ENCODE results near the gene DNMT1.
A peak's percentile ranks its signal among the peaks of the same experiment; 100 is the strongest.
"Not testable (repeated sequence)": the region's sequence is repeated elsewhere in the genome, so short reads cannot be mapped to it uniquely, and the experiment has no call there.

The DNMT1 gene

DNA sequence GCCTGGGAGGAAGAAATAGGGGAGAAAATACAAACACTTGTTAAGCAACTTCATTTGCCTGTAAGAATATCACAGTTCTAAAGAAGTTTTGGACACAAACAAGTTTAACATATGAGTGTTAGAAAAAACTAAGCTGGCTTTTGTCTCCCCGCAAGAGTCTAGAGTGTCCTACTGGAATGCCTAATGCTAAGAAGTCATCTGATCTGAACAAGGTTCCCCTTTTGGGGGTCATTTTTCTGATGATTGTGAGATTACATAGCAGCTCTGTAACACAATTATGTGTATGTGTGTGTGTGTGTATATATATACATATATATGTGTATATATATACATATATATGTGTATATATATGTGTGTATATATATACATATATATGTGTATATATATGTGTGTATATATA, 12.7 kb downstream of the DNMT1 start:
- peak; percentile 31 to 72 (median 54) for DNase-seq

DNA sequence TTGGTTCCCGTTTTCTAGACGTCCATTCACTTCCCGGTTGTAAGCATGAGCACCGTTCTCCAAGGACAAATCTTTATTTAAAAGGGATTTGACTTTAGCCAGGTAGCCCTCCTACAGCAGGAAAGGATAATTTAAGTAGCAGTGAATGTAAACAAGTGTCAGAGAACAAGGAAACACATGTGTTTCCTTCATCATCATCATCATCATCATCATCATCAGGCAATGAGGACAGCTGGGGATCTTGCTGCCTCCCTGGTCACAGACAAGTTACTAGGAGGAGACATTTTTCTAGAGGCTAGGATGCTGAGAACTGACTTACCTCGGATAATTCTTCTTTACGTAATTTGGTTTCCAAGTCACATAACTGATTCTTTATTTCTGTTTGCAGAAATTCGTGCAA, 14.3 kb downstream of the DNMT1 start:
- no peak for DNase-seq

GRCh38 chr19:10180024-10180423, 14.7 kb downstream of the DNMT1 start:
- not testable (repeated sequence) for DNase-seq

DNA sequence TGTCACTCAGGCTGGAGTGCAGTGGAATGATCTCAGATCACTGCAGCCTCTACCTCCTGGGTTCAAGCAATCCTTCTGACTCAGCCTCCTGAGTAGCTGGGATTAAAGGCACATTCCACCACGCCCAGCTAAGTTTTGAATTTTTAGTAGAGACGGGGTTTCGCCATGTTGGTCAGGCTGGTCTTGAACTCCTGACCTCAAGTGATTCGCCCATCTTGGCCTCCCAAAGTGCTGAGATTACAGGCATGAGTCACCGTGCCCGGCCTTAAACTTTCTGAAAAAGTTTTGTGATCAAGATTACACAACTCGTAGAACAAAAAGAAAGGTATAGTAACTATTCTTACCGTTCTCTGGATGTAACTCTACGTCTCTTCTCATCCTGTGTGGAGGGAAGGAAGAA, 21.2 kb downstream of the DNMT1 start:
- no peak for DNase-seq

DNA sequence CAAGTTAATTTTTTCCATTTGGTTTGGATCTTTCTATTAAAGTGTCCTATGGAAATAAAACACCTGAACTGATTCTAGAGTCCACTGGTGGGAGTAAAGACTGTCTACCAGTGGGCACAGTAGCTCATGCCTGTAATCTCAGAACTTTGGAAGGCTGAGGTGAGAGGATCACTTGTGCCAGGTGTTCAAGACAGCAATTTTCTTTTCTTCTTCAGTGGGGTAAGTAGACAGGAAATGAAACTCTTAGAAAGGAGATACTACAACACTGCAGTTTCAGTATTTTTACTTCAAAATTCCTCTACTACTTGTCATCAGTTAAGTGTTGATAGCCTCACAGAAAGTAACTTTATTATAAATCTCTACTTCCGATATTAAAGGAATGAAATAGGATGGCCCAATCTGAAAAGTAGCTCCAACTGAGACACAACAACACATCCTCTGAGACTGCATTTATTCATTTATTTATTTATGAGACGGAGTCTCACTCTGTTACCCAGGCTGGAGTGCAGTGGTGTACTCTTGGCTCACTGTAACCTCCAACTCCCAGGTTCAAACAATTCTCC, 26.3 kb downstream of the DNMT1 start:
- no peak for DNase-seq

GRCh38 chr19:10167459-10167858, 27.3 kb downstream of the DNMT1 start:
- DNase-seq, result no peak

- not testable (repeated sequence) for DNase-seq
These were observed 28.3 kb downstream of the DNMT1 start for GRCh38 chr19:10166501-10166900.

- DNase-seq, result no peak
These were observed 28.7 kb downstream of the DNMT1 start for GRCh38 chr19:10166046-10166445.

- DNase-seq, result no peak
These were observed 31.2 kb downstream of the DNMT1 start for GRCh38 chr19:10163536-10163935.

- DNase-seq, result no peak
These were observed 35.1 kb downstream of the DNMT1 start for GRCh38 chr19:10159610-10160009.

DNA sequence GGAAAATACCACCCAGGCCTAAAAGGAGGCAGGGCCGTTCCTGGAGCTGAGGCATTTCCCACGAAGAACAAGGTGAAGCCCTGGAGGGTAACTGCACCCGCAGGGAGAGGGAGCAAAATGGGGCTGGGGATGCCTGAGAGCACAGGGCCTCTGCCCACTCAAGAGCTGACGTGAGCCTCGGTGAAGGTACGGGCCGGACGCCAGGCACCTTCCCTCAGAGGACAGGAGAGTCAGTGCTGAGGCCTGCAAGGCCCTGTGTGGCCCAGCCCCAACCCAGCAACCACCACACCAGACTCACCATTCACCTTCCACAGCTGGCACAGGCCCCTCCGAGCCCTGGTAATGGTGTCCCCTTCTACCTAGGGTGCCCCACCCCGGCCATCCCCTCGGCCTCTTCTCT, 36.3 kb downstream of the DNMT1 start:
- DNase-seq, result no peak

GRCh38 chr19:10158071-10158470, 36.7 kb downstream of the DNMT1 start:
- DNase-seq, result no peak

- peak; percentile 55 to 76 (median 68) for DNase-seq
These were observed 38.9 kb downstream of the DNMT1 start for GRCh38 chr19:10155839-10156238.

- no peak for DNase-seq
These were observed 42.7 kb downstream of the DNMT1 start for GRCh38 chr19:10152100-10152499.

GRCh38 chr19:10151521-10151920, 43.2 kb downstream of the DNMT1 start:
- no peak for DNase-seq

GRCh38 chr19:10149427-10149826, 45.3 kb downstream of the DNMT1 start:
- no peak for DNase-seq

GRCh38 chr19:10146142-10146541, 48.6 kb downstream of the DNMT1 start:
- DNase-seq, result no peak

- DNase-seq, result no peak
These were observed 49.7 kb downstream of the DNMT1 start for GRCh38 chr19:10145031-10145430.

- DNase-seq, result peak; percentile 18 to 63 (median 52)
These were observed 50.4 kb downstream of the DNMT1 start for GRCh38 chr19:10144361-10144760.

DNA sequence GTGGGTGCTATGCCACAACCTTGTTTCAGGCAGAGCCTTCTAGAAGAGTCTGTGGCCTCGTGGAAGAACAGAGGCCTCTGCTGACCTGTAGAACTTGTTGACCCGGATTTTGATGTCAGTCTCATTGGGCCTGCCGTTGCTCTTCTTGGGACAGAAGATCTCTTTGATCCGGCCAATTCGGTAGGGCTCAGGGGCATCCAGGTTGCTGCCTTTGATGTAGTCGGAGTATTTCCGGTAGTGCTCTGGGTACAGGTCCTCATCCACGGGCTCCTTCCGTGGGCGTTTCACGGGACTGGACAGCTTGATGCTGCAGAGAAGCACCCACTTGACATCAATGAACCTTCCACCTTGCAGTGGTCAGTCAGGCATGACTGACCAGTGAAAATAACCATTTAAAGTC, 51.1 kb downstream of the DNMT1 start:
- no peak for DNase-seq

- DNase-seq, result no peak
These were observed 51.9 kb downstream of the DNMT1 start for GRCh38 chr19:10142701-10143375.

GRCh38 chr19:10141973-10142372, 52.8 kb downstream of the DNMT1 start:
- no peak for DNase-seq

DNA sequence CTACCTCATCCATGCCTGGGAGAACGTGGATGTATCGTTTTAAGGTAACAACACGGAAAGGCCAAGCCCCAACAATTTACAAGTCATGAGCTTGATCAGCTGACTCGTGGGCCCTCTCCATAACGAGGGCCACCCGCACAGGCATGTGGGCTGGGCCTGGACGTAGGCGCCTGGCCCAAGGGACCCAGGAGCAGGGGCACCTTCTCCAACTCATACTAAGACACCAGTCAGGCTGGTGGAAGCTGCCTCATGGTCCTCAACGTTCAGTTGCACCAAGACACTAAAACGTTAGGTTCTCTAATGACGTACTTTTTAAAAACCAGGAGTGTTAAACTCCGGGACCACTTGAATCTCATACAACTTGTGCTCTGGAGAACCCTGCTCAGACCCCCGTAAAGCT, 53.3 kb downstream of the DNMT1 start:
- no peak for DNase-seq

- no peak for DNase-seq
These were observed 54.8 kb downstream of the DNMT1 start for GRCh38 chr19:10139952-10140351.

All from suppressor macrophage (primary cell).